MCF 10A (cell line): ENCODE measurements around the gene CAMTA1. TPM values are rescaled to one million over a fixed set of nuclear protein-coding genes. Genes with fewer than 3 reads are reported as not detected.

Experiments used
- BruUV-seq: library from RNA; stranded (reverse); fragments of 400-500 nt; replicated peaks from 2 replicates; lab custom pipeline; 2021; lab: Mats Ljungman, UMichigan
- CTCF ChIA-PET: fragments of 300-600 bp; sonication (Branson Sonifier 250); formaldehyde crosslinking; extraction: SDS; loops from one replicate; lab custom pipeline; 2021; ENCODE audit warnings: antibody characterized with exemption, inconsistent platforms; lab: Yijun Ruan, JAX
- POLR2A ChIA-PET: fragments of 300-600, 350-650 bp; sonication (Branson Sonifier 250); formaldehyde crosslinking; extraction: SDS; loops from one replicate; lab custom pipeline; 2020; ENCODE audit warnings: antibody characterized with exemption, inconsistent platforms; lab: Yijun Ruan, JAX
- DNase-seq: peaks from one replicate; pipeline ENCODE4 v3.0.0-alpha.2; 2018; ENCODE audit not compliant: unreplicated experiment
- H3K27ac Mint-ChIP-seq: one replicate; pipeline ENCODE4 v1.8.0; 2022; ENCODE audit warnings: mild to moderate bottlenecking, low read depth, mixed read lengths; ENCODE audit not compliant: unreplicated experiment
- H3K27me3 Mint-ChIP-seq: one replicate; pipeline ENCODE4 v1.8.0; 2022; ENCODE audit warnings: mixed read lengths; ENCODE audit not compliant: insufficient read depth, unreplicated experiment
- H3K36me3 Mint-ChIP-seq: one replicate; pipeline ENCODE4 v1.8.0; 2022; ENCODE audit warnings: mild to moderate bottlenecking, moderate library complexity, mixed read lengths; ENCODE audit not compliant: insufficient read depth, unreplicated experiment
- H3K4me1 Mint-ChIP-seq: one replicate; pipeline ENCODE4 v1.8.0; 2022; ENCODE audit warnings: mixed read lengths; ENCODE audit not compliant: insufficient read depth, unreplicated experiment
- H3K4me3 Mint-ChIP-seq: one replicate; pipeline ENCODE4 v1.8.0; 2022; ENCODE audit warnings: mild to moderate bottlenecking, moderate library complexity, mixed read lengths; ENCODE audit not compliant: unreplicated experiment
- H3K9me3 Mint-ChIP-seq: one replicate; pipeline ENCODE4 v1.8.0; 2022; ENCODE audit warnings: mixed read lengths; ENCODE audit not compliant: unreplicated experiment
- intact Hi-C: fragments of 100-400 bp; cut with micrococcal nuclease; formaldehyde crosslinking; loops from 2 replicates; pipeline ENCODE4 v1.14.1; 2022
- total RNA-seq: library from RNA; stranded (reverse); gene quantifications from 2 replicates; pipeline ENCODE4 v1.2.3, GENCODE V29; 2022
- TF ChIP-seq, protein P1 (sequence below): fragments of 200-600 bp; IDR thresholded peaks from one replicate; pipeline ENCODE4 v1.8.0; 2022; ENCODE audit warnings: antibody characterized with exemption, mild to moderate bottlenecking; ENCODE audit not compliant: unreplicated experiment

Gene CAMTA1
- total RNA-seq, 1 experiment from 2014 or later: 74.1 TPM

DNA sequence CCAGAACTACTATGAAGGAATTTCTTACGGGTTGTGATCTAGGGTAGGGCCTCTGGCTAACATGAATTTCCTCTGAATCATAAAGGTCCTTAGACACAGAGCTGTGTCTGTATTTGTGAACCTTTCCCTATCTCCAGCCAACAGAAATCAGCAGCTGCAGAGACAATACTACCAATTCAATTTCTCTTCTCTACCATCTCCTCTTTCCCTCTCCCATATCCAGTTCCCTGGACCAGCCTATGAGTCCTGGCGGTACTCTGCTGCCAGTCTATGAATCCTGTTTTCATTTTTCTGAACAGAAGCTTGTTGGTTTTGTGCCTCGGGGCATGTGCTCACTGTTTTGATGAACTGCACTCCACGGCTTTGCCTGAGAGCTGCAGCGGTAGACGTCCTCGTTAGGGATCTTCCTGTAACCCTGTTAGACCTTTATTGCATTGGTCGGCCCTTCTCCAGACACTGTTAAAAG is 527.9 kb downstream of the CAMTA1 start:
- intact Hi-C loops: no loop called here
- CTCF ChIA-PET: no interaction called here

GRCh38 chr1:7313826-7314225 is 528.6 kb downstream of the CAMTA1 start:
- TF ChIP-seq, protein P1, sequence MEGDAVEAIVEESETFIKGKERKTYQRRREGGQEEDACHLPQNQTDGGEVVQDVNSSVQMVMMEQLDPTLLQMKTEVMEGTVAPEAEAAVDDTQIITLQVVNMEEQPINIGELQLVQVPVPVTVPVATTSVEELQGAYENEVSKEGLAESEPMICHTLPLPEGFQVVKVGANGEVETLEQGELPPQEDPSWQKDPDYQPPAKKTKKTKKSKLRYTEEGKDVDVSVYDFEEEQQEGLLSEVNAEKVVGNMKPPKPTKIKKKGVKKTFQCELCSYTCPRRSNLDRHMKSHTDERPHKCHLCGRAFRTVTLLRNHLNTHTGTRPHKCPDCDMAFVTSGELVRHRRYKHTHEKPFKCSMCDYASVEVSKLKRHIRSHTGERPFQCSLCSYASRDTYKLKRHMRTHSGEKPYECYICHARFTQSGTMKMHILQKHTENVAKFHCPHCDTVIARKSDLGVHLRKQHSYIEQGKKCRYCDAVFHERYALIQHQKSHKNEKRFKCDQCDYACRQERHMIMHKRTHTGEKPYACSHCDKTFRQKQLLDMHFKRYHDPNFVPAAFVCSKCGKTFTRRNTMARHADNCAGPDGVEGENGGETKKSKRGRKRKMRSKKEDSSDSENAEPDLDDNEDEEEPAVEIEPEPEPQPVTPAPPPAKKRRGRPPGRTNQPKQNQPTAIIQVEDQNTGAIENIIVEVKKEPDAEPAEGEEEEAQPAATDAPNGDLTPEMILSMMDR: no peak
- no peak for DNase-seq
- ChIA-PET POLR2A (interaction anchor here (1.4 kb wide), 1 partner anchor 10 kb away, joined by 6 read pairs; no protein-coding TSS in a partner anchor), CTCF (no interaction called here)
- H3K27ac Mint-ChIP-seq: no peak overlapping the region
- no peak overlapping the region for H3K4me3 Mint-ChIP-seq
- no TSS peak for BruUV-seq
- no peaks in the 10 kb centered on the region for H3K9me3 Mint-ChIP-seq
- intact Hi-C loops: no loop called here
- H3K36me3 Mint-ChIP-seq: no peaks in the 10 kb centered on the region
- H3K4me1 Mint-ChIP-seq: peaks cover 7% of the 10 kb centered on the region
- H3K27me3 Mint-ChIP-seq: no peaks in the 10 kb centered on the region

More for the DNA sequence above, 527.9 kb downstream of the CAMTA1 start:
- peaks cover 2% of the 10 kb centered on the region for H3K9me3 Mint-ChIP-seq
- BruUV-seq: no TSS peak
- no peak overlapping the region for H3K27ac Mint-ChIP-seq
- TF ChIP-seq, protein P1: no peak
- POLR2A ChIA-PET: interaction anchor here (0.7 to 1.4 kb wide), 3 partner anchors 10 to 64 kb away, joined by 3 to 6 read pairs (median 3); no protein-coding TSS in a partner anchor
- DNase-seq: no peak
- no peaks in the 10 kb centered on the region for H3K36me3 Mint-ChIP-seq
- peaks cover 7% of the 10 kb centered on the region for H3K4me1 Mint-ChIP-seq
- no peaks in the 10 kb centered on the region for H3K27me3 Mint-ChIP-seq
- no peak overlapping the region for H3K4me3 Mint-ChIP-seq

GRCh38 chr1:7315316-7315715 is 530.1 kb downstream of the CAMTA1 start:
- H3K4me3 Mint-ChIP-seq: no peak overlapping the region
- no peak overlapping the region for H3K27ac Mint-ChIP-seq
- ChIA-PET CTCF (no interaction called here), POLR2A (no interaction called here)
- no peaks in the 10 kb centered on the region for H3K9me3 Mint-ChIP-seq
- no peaks in the 10 kb centered on the region for H3K36me3 Mint-ChIP-seq
- intact Hi-C loops: no loop called here
- no TSS peak for BruUV-seq
- H3K27me3 Mint-ChIP-seq: no peaks in the 10 kb centered on the region
- peaks cover 7% of the 10 kb centered on the region for H3K4me1 Mint-ChIP-seq
- TF ChIP-seq, protein P1: no peak
- no peak for DNase-seq

- Mint-ChIP-seq H3K9me3 (no peaks in the 10 kb centered on the region), H3K4me1 (peaks cover 7% of the 10 kb centered on the region), H3K27ac (no peak overlapping the region), H3K36me3 (no peaks in the 10 kb centered on the region), H3K4me3 (no peak overlapping the region), H3K27me3 (no peaks in the 10 kb centered on the region)
- no peak for DNase-seq
- intact Hi-C loops: no loop called here
- TF ChIP-seq, protein P1: no peak
- ChIA-PET CTCF (no interaction called here), POLR2A (no interaction called here)
- no TSS peak for BruUV-seq
Observed at GRCh38 chr1:7315946-7316345, 530.7 kb downstream of the CAMTA1 start.
